ENCODE data around the gene F11R.
"Not testable (repeated sequence)": the region's sequence is repeated elsewhere in the genome, so short reads cannot be mapped to it uniquely, and the experiment has no call there.

Gene F11R

GRCh38 chr1:161013131-161013487 is 7.8 kb downstream of the F11R start:
- DNase-seq (ENCODE audit: low read depth): no peak

GRCh38 chr1:161012420-161012819 is 8.5 kb downstream of the F11R start:
- no peak for DNase-seq (ENCODE audit: low read depth)

- DNase-seq (ENCODE audit: low read depth): no peak
These were observed 11.2 kb downstream of the F11R start for GRCh38 chr1:161009602-161010211.

- DNase-seq (ENCODE audit: low read depth): no peak
These were observed 12.0 kb downstream of the F11R start for GRCh38 chr1:161008869-161009510.

GRCh38 chr1:161007369-161007768 is 13.6 kb downstream of the F11R start:
- DNase-seq (ENCODE audit: low read depth): no peak

- no peak for DNase-seq (ENCODE audit: low read depth)
These were observed 14.4 kb downstream of the F11R start for GRCh38 chr1:161006563-161006962.

GRCh38 chr1:161001525-161001924 is 19.4 kb downstream of the F11R start:
- no peak for DNase-seq (ENCODE audit: low read depth)

- DNase-seq (ENCODE audit: low read depth): no peak
These were observed 20.0 kb downstream of the F11R start for GRCh38 chr1:161000736-161001480.

GRCh38 chr1:160999376-160999775 is 21.6 kb downstream of the F11R start:
- no peak for DNase-seq (ENCODE audit: low read depth)

- DNase-seq (ENCODE audit: low read depth): no peak
These were observed 23.5 kb downstream of the F11R start for GRCh38 chr1:160997323-160998038.

GRCh38 chr1:160996178-160996577 is 24.8 kb downstream of the F11R start:
- DNase-seq (ENCODE audit: low read depth): no peak

- peak; percentile 68 for DNase-seq (ENCODE audit: low read depth)
These were observed 27.3 kb downstream of the F11R start for GRCh38 chr1:160993544-160994193.

- DNase-seq (ENCODE audit: low read depth): not testable (repeated sequence)
These were observed 28.9 kb downstream of the F11R start for GRCh38 chr1:160992036-160992435.

GRCh38 chr1:160987359-160988050 is 33.4 kb downstream of the F11R start:
- DNase-seq (ENCODE audit: low read depth): no peak

GRCh38 chr1:160985723-160986122 is 35.2 kb downstream of the F11R start:
- no peak for DNase-seq (ENCODE audit: low read depth)

GRCh38 chr1:160981584-160982411 is 39.2 kb downstream of the F11R start:
- no peak for DNase-seq (ENCODE audit: low read depth)

- no peak for DNase-seq (ENCODE audit: low read depth)
These were observed 41.7 kb downstream of the F11R start for GRCh38 chr1:160979286-160979685.

GRCh38 chr1:160978510-160978927 is 42.4 kb downstream of the F11R start:
- no peak for DNase-seq (ENCODE audit: low read depth)

- no peak for DNase-seq (ENCODE audit: low read depth)
These were observed 45.9 kb downstream of the F11R start for GRCh38 chr1:160975026-160975425.

GRCh38 chr1:160973491-160973890 is 47.5 kb downstream of the F11R start:
- no peak for DNase-seq (ENCODE audit: low read depth)

GRCh38 chr1:160972939-160973338 is 48.0 kb downstream of the F11R start:
- no peak for DNase-seq (ENCODE audit: low read depth)
